Mesenchymal stem cell (in vitro differentiated cells and primary cell): Measurements from ENCODE around the gene INPP5A.

Experiments
- DNase-seq: peaks from one replicate; pipeline ENCODE4 v3.0.0-alpha.2; 2013
- H2AFZ ChIP-seq: one replicate; pipeline ENCODE4 v1.6.1; 2013; ENCODE audit warnings: low read depth, mild to moderate bottlenecking, control low read depth, inconsistent platforms, low read length, moderate library complexity
- H2AK5ac ChIP-seq: 2 replicates; pipeline ENCODE4 v1.6.1; 2013; ENCODE audit warnings: low read length, moderate library complexity, mild to moderate bottlenecking, inconsistent platforms; ENCODE audit not compliant: severe bottlenecking
- H2BK120ac ChIP-seq: one replicate; pipeline ENCODE4 v1.6.1; 2013; ENCODE audit warnings: low read depth, mild to moderate bottlenecking, inconsistent platforms, low read length, moderate library complexity
- H2BK12ac ChIP-seq, 2 experiments: one replicate each; pipeline ENCODE4 v1.6.1; 2013; ENCODE audit warnings: inconsistent platforms in 2 of 2, low read length in 2 of 2, mild to moderate bottlenecking in 2 of 2, moderate library complexity in 2 of 2, control low read depth in 1 of 2
- H2BK15ac ChIP-seq: one replicate; pipeline ENCODE4 v1.6.1; 2013; ENCODE audit warnings: mild to moderate bottlenecking, low read depth, inconsistent platforms; ENCODE audit not compliant: poor library complexity, severe bottlenecking
- H2BK5ac ChIP-seq: 2 replicates; pipeline ENCODE4 v1.6.1; 2013; ENCODE audit warnings: low read depth, mild to moderate bottlenecking, low read length, control low read depth, inconsistent platforms; ENCODE audit not compliant: poor library complexity, severe bottlenecking
- H3K14ac ChIP-seq, 2 experiments: one replicate each; pipeline ENCODE4 v1.6.1; 2013; ENCODE audit warnings: inconsistent platforms in 2 of 2, low read length in 2 of 2, control low read depth in 1 of 2, mild to moderate bottlenecking in 1 of 2, moderate library complexity in 1 of 2
- H3K18ac ChIP-seq, 2 experiments: one replicate each; pipeline ENCODE4 v1.6.1; 2013; ENCODE audit warnings: inconsistent platforms in 2 of 2, low read length in 2 of 2, control low read depth in 1 of 2, low read depth in 1 of 2, mild to moderate bottlenecking in 1 of 2
- H3K23ac ChIP-seq, 2 experiments: one replicate each; pipeline ENCODE4 v1.6.1; 2013; ENCODE audit warnings: inconsistent platforms in 2 of 2, low read length in 2 of 2, mild to moderate bottlenecking in 2 of 2, moderate library complexity in 2 of 2, control low read depth in 1 of 2
- H3K27ac ChIP-seq: 2 replicates; pipeline ENCODE4 v1.5.1; 2013; ENCODE audit warnings: mild to moderate bottlenecking, moderate library complexity, low read length, control low read depth, inconsistent platforms; ENCODE audit not compliant: poor library complexity, severe bottlenecking
- H3K27me3 ChIP-seq, 2 experiments: 2 replicates each; pipeline versions ENCODE4 v1.6.1 to v1.7.0; 2013; ENCODE audit warnings: low read length in 2 of 2, mild to moderate bottlenecking in 2 of 2, moderate library complexity in 2 of 2, control low read depth in 1 of 2, inconsistent platforms in 1 of 2; ENCODE audit not compliant: control insufficient read depth in 1 of 2, insufficient read depth in 1 of 2
- H3K36me3 ChIP-seq, 2 experiments: 2 replicates each; pipeline versions ENCODE4 v1.6.1 to v1.7.0; 2013; ENCODE audit warnings: low read length in 2 of 2, control low read depth in 1 of 2, inconsistent platforms in 1 of 2, low read depth in 1 of 2, mild to moderate bottlenecking in 1 of 2; ENCODE audit not compliant: insufficient read depth in 2 of 2, control insufficient read depth in 1 of 2
- H3K4ac ChIP-seq, 2 experiments: one replicate each; pipeline ENCODE4 v1.6.1; 2013; ENCODE audit warnings: inconsistent platforms in 2 of 2, low read length in 2 of 2, mild to moderate bottlenecking in 2 of 2, moderate library complexity in 2 of 2, control low read depth in 1 of 2, low read depth in 1 of 2
- H3K4me1 ChIP-seq: 2 replicates; pipeline ENCODE4 v1.6.1; 2013; ENCODE audit warnings: low read depth, low read length, control low read depth; ENCODE audit not compliant: control insufficient read depth, insufficient read depth
- H3K4me2 ChIP-seq: 2 replicates; pipeline ENCODE4 v1.6.1; 2013; ENCODE audit warnings: low read length, mild to moderate bottlenecking, inconsistent platforms; ENCODE audit not compliant: poor library complexity, severe bottlenecking
- H3K4me3 ChIP-seq, 2 experiments: 2 replicates each; pipeline versions ENCODE4 v1.5.1 to v1.7.0; 2013; ENCODE audit warnings: low read length in 2 of 2, mild to moderate bottlenecking in 2 of 2, control low read depth in 1 of 2, low read depth in 1 of 2; ENCODE audit not compliant: insufficient read depth in 1 of 2
- H3K79me1 ChIP-seq: replicated peaks from 2 replicates; pipeline ENCODE4 v1.6.1; 2013; ENCODE audit warnings: mild to moderate bottlenecking, control low read depth, low read length, inconsistent platforms; ENCODE audit not compliant: poor library complexity, severe bottlenecking
- H3K9ac ChIP-seq: 2 replicates; pipeline ENCODE4 v1.7.0; 2013; ENCODE audit warnings: mild to moderate bottlenecking, low read length, moderate library complexity
- H3K9me3 ChIP-seq: 2 replicates; pipeline ENCODE4 v1.7.0; 2013; ENCODE audit warnings: mild to moderate bottlenecking, low read length; ENCODE audit not compliant: control insufficient read depth
- H4K8ac ChIP-seq: one replicate; pipeline ENCODE4 v1.6.1; 2013; ENCODE audit warnings: inconsistent platforms, mild to moderate bottlenecking, low read length, moderate library complexity
- H4K91ac ChIP-seq: one replicate; pipeline ENCODE4 v1.6.1; 2013; ENCODE audit warnings: mild to moderate bottlenecking, low read length, inconsistent platforms
- WGBS: methylation state at CpG from one replicate; pipeline ENCODE4 v1.1.7; 2013; ENCODE audit warnings: mixed read lengths; 5-methylcytosine and 5-hydroxymethylcytosine counted together

The INPP5A gene

GRCh38 chr10:132764108-132764507 lies 226.5 kb downstream of the INPP5A start:
- no peak overlapping the region for H3K9ac ChIP-seq
- no peak overlapping the region for H4K8ac ChIP-seq
- no peak overlapping the region for H2BK12ac ChIP-seq
- H3K4me3 ChIP-seq: no peak overlapping the region
- no peak overlapping the region for H3K27ac ChIP-seq
- no peak overlapping the region for H4K91ac ChIP-seq
- no peaks in the 10 kb centered on the region for H3K27me3 ChIP-seq
- H2BK15ac ChIP-seq: no peak overlapping the region
- no peak overlapping the region for H2AK5ac ChIP-seq
- H3K9me3 ChIP-seq: peaks cover 4% of the 10 kb centered on the region
- no peak overlapping the region for H2BK5ac ChIP-seq
- WGBS: 92% methylated on average over 11 of the region's 11 CpGs
- H3K18ac ChIP-seq: no peak overlapping the region
- H3K14ac ChIP-seq: no peak overlapping the region
- H3K4me2 ChIP-seq: no peak overlapping the region
- H2AFZ ChIP-seq: no peak overlapping the region
- DNase-seq: no peak
- H3K23ac ChIP-seq: no peak overlapping the region
- H2BK120ac ChIP-seq: no peak overlapping the region
- no peak overlapping the region for H3K4ac ChIP-seq
- H3K79me1 ChIP-seq: no peaks in the 10 kb centered on the region
- H3K36me3 ChIP-seq: peaks cover 15 to 43% of the 10 kb centered on the region in 2 experiments
- H3K4me1 ChIP-seq: peaks cover 5% of the 10 kb centered on the region

DNA sequence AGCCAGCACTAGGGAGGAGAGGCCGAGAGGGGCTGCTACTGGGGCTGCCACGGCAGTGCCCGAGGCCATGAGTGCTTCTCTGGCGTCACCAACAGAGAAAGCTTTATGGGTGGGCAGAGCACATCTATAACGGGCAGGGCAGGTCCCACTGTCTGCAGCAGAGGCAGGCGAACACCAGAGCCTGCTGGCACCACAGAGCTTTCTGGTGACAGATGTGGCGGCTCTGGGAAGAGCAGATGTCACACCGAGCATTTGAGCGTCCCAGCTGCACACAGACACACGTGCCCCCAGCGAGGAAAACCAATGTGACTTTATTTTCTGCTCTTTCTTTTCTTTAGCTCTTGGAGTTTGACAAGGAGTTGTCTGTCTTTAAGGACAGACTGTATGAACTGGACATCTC lies 227.8 kb downstream of the INPP5A start:
- Histone ChIP-seq H2BK15ac (no peak overlapping the region), H3K27me3 (no peaks in the 10 kb centered on the region), H3K4me3 (no peak overlapping the region), H4K8ac (no peak overlapping the region), H3K9me3 (peaks cover 4% of the 10 kb centered on the region), H2AFZ (no peak overlapping the region), H3K23ac (no peak overlapping the region), H3K4me1 (peaks cover 5% of the 10 kb centered on the region), H3K79me1 (no peaks in the 10 kb centered on the region), H2AK5ac (no peak overlapping the region), H3K9ac (no peak overlapping the region), H3K36me3 (peaks cover 13 to 43% of the 10 kb centered on the region in 2 experiments), H3K4me2 (no peak overlapping the region), H2BK12ac (no peak overlapping the region), H2BK120ac (no peak overlapping the region), H4K91ac (no peak overlapping the region), H2BK5ac (no peak overlapping the region), H3K18ac (no peak overlapping the region), H3K14ac (no peak overlapping the region), H3K4ac (no peak overlapping the region), H3K27ac (no peak overlapping the region)
- WGBS: 92% methylated on average over 11 of the region's 11 CpGs
- DNase-seq: no peak

DNA sequence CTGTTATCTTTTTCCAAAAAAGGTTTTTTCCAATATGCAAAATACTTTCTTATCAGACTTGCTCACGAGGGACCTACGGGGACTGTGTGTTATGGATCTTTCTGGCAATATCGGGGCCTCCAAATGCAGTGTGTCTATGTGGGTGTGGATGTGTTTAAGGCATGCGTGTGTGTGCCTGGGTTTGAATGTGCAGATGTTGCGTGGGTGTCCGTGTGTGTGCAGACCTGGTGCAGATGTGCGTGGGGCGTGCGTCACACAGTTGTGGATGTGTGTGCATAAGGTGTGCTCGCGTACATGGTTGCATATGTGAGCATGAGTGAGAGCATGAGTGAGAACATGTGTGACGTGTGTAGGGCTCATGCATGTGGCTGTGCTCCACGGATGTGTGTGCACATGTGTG lies 228.7 kb downstream of the INPP5A start:
- Histone ChIP-seq H3K14ac (no peak overlapping the region), H3K4ac (no peak overlapping the region), H3K18ac (no peak overlapping the region), H3K23ac (no peak overlapping the region), H3K27me3 (no peaks in the 10 kb centered on the region), H3K9ac (no peak overlapping the region), H4K8ac (no peak overlapping the region), H3K4me1 (peaks cover 5% of the 10 kb centered on the region), H3K4me2 (no peak overlapping the region), H2BK5ac (no peak overlapping the region), H3K9me3 (peaks cover 4% of the 10 kb centered on the region), H2BK12ac (no peak overlapping the region), H3K79me1 (no peaks in the 10 kb centered on the region), H2BK120ac (no peak overlapping the region), H3K4me3 (no peak overlapping the region), H2AK5ac (no peak overlapping the region), H4K91ac (no peak overlapping the region), H3K36me3 (peaks cover 13 to 46% of the 10 kb centered on the region in 2 experiments), H3K27ac (no peak overlapping the region), H2AFZ (no peak overlapping the region), H2BK15ac (no peak overlapping the region)
- 97% methylated on average over 13 of the region's 13 CpGs for WGBS
- no peak for DNase-seq

DNA sequence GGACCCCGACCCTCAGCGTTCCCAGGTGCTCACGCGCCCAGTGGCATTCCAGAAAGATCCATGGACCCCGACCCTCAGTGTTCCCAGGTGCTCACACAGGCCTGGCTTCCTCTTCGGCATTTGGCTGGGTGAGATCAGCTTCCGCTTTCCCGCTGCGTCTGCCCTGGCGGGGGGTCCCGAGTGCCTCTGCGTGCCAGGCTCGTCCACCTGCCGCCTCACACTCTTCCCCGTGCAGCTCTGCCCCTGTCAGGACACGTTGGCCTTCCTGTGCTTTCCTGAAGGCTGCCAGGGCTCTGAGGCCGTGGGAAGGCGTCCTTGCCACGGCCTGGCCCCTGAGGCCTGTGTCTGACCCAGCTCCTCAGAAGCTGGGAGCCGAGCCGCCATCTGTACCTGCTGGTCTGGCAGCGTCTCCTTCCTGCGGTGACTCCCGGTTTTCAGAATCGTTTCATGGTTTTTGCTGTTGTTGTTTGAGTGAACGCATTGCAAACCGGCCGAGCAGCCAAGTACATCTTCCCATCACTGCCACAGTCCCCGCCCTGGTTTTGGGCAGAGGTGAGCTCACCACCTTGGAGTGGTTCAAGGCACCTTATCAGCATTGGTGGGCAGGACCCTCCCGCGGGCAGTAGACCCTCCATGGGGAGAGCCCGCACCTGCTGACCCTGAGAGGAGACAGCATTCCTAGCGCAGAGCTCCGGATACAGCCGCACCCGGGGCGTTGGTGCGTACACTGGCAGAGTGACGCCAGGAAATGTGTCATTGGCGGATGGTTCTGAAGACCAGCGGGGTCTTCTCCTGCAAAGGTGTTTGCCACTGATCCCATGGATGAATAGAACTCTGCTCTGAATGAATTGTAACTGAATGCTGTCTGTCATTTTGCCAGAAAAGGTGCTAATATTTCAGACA lies 231.0 kb downstream of the INPP5A start:
- H3K14ac ChIP-seq: no peak overlapping the region
- no peak overlapping the region for H2BK5ac ChIP-seq
- DNase-seq: no peak
- no peak overlapping the region for H3K4me2 ChIP-seq
- H3K4me3 ChIP-seq: no peak overlapping the region
- H3K9me3 ChIP-seq: no peaks in the 10 kb centered on the region
- H2BK120ac ChIP-seq: no peak overlapping the region
- H3K18ac ChIP-seq: no peak overlapping the region
- H3K27me3 ChIP-seq: no peaks in the 10 kb centered on the region
- no peak overlapping the region for H3K23ac ChIP-seq
- no peak overlapping the region for H4K8ac ChIP-seq
- H2AFZ ChIP-seq: no peak overlapping the region
- H3K4ac ChIP-seq: no peak overlapping the region
- H3K9ac ChIP-seq: no peak overlapping the region
- WGBS: 97% methylated on average over 39 of the region's 41 CpGs
- no peak overlapping the region for H2BK12ac ChIP-seq
- H3K36me3 ChIP-seq: peaks cover 10 to 49% of the 10 kb centered on the region in 2 experiments
- no peak overlapping the region for H2AK5ac ChIP-seq
- H3K79me1 ChIP-seq: no peaks in the 10 kb centered on the region
- no peak overlapping the region for H3K27ac ChIP-seq
- H3K4me1 ChIP-seq: peaks cover 6% of the 10 kb centered on the region
- no peak overlapping the region for H4K91ac ChIP-seq
- no peak overlapping the region for H2BK15ac ChIP-seq
